GM21717 (cell line): Measurements from ENCODE around the gene ARHGAP28.

ENCODE experiments used
- ATAC-seq: cut with Tn5 transposase; IDR thresholded peaks from one replicate; pipeline ENCODE4 v1.9.1; 2021; ENCODE audit warnings: mild to moderate bottlenecking, moderate library complexity; ENCODE audit not compliant: unreplicated experiment

Gene ARHGAP28

DNA sequence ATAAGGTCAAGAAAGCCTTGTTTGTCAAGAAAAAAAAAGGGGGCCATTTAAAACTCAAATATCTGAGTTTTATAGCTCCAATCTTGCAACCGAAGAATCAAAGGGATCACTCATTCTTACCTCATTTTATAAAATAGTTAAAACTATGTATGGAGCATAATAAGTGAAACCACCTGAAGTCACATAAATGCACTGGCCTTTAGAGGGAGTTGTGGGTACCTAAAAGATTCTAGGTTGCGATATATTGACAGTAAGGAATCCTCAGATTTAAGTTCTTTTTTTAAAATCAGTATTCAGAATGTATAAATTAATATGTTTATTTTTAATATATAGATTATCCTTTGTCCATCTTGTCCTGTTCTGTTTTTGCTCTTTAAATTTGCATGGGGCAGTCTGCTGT, 3.4 kb downstream of the ARHGAP28 start:
- ATAC-seq = no peak

DNA sequence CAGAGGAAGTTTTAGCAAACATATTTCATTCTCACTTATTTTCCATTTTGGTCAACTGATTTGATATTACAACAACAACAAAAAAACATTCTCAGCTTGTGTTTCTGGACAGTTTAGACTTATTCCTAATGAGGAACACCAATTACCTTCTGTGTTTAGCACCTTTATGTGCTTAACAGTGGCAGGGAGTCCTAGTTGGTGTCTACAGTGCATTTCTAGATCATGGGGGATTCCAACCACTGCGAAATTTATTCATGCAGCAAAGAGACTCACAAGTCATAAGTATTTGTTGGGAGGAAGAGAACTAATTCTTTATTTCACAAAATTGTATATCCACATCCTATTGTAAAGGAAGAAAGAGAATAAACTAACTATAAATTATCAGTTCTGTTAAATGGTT, 4.2 kb downstream of the ARHGAP28 start:
- ATAC-seq = no peak

DNA sequence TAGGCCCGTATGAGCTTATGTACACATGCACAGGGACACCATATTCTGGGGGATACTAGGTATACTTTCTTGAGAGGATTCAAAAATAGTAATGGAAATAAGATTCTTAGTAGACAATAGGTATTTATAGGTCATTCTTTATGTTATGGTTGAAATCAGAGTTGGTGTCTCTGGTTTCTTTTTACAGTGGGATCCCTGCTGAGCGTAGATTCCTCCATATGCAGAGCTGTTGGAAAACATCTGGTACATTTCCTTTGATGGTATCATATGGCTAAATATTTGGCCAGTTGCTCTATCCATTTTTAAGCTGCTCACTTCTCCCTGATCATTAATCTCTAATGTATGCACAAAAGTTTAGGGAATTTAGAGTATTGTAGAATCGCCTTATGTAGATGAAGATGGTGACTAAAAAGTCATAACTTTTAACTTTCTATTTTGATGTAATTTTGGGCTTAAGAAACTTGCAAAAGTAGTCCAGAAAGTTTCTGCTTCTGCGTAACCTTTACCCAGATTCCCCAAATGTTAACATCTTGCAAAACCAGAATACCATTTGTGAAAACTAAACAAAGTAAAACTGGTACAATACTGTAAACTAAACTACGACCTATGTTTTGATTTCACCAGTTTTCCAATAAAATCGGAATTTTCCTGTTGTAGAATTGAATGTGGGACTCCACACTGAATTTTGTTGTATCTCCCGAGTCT, 5.4 kb downstream of the ARHGAP28 start:
- ATAC-seq = no peak

DNA sequence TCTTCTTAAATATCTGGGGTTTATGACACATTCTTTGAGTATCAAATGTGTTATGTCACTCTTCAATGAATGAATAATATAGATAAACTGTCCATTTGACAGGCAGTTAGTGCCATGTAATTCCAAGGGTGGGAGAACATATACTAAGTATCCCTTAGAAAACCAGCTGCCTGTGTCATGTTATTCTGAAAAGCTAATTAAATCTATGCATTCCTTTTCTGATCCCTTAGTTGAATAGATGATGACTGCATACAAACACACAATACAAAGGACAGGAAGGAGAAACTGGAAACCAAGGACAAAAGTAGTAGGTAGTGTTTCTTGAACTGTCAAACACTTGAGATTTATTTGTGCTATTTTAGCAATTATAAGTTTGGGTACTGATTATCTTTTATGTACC, 8.3 kb downstream of the ARHGAP28 start:
- ATAC-seq = no peak

DNA sequence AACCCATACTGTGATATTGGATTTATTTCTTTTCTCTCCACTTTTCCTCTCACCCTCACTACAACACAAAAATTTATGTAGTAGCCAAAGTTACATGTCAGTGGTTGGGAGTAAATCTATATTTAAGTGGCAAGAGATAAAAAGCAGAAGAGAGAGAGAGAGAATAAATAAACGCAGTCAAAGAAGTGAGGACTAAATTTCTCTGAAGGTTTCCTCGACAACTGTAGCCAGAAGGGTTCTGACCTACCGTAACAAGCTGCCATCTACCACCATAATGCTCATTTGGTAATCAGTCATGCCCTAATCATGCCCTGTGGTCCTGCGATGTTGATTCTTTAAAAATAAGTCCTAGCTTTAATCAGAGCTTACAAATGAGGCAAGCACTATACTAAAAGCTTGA, 9.1 kb downstream of the ARHGAP28 start:
- ATAC-seq = no peak

DNA sequence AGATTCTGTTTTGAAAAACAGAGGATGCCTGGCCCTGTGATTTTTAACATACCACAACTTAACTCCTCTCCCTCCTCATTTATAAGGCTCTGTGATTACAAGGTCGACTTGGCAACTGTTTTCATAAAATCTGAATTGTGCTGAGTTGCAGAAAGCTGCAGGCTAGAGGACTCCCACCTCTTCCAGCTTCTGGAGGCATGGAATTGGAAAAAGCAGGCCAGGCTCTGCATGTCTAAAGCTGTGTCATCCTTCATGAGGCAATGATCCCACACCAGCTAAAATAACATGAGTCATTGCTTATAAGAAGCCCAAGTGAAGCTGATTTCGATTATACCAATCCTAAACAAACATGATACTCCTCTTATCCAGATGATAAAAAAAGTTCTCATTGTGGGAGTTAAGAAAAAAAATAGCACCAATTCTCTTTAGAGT, 11.7 kb downstream of the ARHGAP28 start:
- ATAC-seq = no peak

DNA sequence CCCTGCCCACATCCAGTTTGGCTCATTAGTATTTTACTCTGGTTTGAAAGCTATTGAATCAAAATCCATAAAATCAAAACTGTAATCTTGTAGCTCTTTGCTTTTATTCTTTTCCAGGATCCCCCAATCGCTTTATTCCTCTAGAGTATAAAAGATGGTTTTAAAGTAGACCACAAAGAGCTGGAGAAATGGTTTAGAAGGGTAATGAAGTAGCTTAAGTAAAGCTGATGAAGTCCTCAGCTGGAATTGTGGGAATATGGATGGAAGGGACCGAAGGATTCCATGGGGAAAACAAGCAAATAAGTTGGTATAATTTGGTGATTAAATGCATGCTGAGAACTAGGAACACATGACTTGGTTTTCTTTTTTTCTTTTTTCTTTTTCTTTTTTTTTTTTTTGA, 12.3 kb downstream of the ARHGAP28 start:
- no peak for ATAC-seq

DNA sequence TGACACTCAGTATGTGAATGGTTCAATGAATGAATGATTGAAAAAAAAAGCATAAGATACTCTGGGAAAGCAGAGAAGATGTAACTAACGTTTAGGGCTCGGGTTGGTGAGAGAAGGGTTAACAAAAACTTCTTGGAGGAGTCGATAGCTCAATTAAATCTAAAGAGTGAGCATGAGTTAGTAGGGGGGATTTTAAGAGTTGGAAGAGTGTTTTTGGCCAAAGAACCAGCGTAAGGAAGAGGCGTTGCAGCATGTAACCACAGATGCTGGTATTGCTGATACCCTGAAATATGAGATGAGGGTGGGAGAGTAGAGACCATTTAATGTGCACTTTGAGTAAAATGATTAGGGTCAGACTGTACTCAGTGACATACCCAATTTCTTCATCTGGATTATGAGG, 14.5 kb downstream of the ARHGAP28 start:
- no peak for ATAC-seq

DNA sequence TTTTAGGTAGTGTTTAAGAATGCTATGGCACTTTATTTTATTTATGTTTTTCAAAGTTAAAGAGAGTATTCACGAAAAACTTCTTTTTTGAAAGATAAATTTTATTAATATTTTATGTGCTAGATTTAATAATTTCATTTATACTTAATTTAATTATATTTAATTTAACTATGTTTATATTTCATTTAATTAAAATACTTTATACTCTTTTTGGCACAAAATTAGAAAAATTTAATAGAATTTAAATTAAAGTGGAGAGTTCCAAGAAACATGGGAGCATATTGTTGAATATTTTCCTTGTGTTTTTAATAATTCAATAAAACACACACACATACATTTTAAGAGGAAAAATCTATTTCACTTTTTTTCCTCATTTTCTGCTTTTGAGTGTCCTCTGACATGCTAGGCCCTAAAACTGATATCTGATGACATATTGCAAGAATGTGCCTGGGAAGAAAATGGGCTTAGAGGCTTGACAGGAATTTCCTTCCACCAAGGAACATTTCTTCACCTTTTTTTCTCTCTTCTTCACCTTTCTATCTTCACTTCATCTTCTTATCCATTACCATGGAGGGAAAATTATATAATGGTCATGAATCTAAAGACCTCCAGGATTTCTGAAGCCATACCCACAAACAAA, 15.4 kb downstream of the ARHGAP28 start:
- no peak for ATAC-seq

DNA sequence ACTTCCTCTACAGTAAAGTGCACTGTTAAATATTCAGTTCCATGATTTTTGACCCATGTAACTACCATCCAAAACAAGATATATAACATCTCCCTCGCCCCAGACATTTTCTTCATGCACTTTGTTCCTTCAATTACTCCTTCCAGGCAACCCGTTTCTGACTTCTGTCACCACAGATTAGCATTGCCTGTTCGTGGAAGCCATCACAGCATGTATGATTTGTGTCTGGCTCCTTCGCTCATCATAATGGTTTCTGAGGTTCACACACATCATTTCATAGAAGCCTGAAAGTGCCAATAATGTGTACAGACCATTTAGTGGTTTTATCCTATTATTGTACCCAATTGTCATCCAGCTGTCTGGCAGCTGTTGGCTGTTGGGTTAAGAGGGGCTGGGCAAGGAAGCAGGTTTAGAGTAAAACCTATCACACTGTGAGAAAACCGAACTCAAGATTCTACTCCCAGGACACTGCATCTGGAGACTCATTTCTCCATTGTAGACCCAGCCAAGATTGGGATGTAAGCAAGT, 16.1 kb downstream of the ARHGAP28 start:
- no peak for ATAC-seq

DNA sequence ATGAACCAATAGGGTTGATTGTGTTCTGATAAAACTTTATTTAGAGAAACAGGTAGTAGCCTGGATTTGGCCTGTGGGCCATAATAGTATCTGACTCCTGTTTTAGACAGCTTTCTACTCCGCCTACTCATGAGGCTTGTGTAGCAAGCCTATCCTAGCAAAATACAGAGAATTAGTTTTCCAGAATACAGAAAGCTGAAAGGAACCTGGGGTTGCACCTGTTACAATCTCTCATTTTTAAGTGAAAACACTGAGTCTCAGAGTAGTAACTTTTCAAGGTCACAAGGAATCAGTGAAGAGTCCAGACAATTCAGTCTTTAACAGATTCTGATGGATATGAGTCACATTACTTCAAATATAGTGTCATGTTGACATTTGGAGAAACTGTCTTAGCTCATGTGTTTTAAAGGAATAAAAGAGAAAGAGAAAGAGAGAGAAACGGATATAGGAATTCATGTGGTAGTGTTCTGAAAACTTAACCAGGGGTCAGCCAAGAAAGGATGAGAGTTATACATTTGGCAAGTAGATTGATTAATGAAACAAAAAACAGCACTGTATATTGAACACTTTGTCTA, 17.0 kb downstream of the ARHGAP28 start:
- no peak for ATAC-seq

DNA sequence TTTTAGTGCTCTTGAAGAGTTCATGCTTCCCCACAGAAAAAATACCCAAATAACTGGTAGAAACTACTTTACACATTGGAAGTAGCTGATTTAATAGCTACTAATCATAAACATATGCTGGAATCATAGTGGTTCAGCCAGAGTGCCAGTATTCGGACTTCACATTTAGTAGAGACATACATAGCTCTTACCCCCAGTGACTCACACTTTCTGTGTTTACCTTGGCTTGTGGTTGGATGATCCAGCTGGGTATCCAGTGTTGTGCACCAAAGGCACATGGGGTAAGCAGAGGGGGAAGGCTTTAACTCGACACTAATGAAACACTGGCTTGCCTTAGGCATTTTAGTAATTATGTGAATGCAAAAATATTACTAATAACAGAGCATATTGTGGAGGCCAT, 18.1 kb downstream of the ARHGAP28 start:
- ATAC-seq = no peak

DNA sequence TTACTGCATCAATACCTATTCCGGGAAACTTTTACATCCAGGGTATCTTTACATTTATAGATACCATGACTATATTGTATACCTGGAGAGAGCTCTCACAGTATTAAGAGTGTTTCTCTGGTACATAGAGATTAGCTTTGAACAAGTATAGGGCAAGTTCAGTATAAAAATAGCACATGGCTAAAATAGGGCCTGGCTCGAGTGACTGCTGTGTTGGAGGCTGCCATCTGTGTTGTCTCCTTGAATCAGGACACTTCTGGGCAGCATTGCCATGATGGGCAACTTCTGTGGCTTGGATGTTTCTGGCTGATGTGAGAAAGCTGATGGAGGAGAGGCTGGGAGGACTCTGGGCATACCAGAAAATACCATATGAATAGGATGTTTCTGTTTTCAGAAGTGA, 18.7 kb downstream of the ARHGAP28 start:
- no peak for ATAC-seq

DNA sequence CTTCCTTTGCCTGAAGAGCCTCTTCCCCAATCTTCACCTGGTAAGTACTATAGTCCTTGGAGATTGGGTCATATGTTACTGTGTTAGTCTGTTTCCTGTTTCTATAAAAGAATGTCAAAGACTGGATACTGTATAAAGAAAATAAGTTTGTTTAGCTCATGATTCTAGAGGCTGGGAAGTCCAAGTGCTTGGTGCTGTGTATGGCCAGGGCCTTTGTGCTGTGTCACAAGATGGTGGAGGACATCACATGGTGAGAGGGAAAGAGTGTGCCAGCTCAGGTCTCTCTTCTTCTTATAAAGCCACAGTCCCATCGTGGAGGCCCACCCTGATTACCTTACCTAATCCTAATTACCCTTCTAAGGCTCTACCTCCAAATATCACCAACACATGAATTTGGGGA, 20.9 kb downstream of the ARHGAP28 start:
- ATAC-seq = no peak

DNA sequence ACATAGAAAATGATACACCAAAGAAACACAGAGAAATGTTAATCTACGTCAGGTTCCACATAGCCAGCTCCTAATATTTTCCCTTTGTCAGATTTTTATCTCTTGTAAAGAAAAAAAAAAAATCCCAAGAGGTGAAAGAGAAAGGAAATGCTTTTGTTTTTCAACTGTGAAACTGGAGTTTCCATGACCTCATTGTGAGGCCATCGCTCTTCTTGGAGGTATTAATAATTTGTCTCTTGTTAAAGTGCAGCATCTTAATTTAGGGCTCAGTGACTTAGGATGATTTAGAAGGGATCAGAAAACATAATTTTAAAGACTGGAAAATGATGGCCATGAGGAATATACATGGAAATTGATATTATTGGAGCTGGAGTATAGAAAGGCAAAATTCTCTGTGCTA, 21.7 kb downstream of the ARHGAP28 start:
- no peak for ATAC-seq

DNA sequence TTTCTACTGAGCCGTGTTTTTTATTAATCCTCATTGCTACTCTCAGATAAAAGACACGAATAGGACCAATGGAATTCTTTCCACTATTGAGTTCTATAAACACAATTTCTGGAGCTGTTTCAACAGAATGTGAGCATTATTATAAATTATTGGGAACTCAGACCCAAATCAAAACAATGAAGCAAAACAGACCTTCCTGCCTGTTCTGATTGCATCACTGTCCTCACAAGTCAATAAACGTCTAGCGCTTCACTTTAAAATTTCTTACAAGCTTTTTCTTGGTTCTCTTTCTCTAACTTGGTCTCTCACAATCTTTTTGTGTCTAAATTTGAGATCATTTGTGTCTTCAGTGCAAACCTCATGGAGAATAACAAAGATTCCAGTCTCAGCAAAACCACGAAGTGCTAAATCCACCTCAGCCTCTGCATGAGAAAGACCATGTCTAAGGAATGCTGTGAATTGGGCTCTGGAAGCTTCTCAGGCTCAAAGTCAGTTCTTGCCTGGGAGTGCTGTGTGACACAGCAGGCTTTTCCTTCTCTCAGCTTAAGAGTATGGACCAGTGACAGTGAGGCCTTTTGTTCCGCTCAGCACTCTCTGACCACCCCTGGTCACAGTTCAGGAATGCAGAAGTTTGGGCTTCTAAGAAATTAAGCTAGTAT, 22.8 kb downstream of the ARHGAP28 start:
- no peak for ATAC-seq

DNA sequence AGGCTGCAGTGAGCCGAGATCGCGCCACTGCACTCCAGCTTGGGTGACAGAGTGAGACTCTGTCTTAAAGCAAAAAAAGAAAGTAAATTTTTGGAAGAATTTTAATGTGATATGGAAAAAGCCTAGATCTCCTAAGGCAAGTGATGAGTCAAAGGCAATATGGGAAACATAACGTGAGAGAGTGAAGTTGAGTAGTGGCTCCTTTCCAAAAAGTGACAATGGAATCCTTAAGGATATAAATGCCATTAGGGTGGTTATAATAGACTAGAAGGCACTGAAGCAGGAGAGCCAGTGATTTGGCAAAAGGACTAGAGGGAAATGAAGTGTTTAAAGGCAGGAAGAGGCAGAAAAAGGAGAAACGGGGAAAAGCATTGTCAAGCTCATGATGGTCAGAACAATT, 25.6 kb downstream of the ARHGAP28 start:
- no peak for ATAC-seq

DNA sequence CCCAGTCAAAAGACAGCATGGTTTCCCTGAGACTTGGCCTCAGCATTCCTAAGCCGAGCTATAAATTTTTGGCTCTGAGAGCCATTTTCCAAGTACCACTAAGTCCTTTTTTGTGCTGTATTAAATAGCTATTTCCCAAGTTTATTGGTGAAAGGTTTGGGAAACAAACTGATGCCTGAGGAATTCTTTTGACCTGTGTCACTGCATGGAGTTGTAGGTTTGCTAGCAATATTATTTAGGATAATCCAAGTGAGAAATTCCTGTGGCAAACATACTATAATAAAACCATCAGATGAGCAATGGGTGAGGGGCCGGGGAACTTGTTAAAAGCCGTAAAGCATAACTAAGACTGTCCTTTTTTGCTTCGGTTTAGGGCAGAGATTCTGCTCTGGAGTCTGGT, 28.4 kb downstream of the ARHGAP28 start:
- no peak for ATAC-seq

DNA sequence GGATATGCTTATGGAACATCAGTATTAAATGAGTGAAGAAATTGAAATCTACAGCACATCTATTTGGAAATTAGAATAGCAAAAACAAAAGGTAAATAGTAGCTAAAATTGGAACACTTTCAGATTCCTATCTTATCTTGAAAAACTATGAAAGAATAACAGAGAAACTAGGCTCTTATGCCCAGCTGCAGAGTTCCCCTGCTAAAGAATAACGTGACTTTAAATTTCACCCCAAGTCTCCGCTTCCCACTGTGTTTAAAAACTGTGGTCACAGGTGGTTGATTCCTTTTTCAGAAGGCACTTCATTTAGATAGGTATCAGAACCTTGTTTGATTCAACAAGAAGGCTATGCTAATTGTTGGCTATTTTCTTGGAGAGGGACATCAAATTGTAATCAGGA, 30.1 kb downstream of the ARHGAP28 start:
- ATAC-seq = no peak

DNA sequence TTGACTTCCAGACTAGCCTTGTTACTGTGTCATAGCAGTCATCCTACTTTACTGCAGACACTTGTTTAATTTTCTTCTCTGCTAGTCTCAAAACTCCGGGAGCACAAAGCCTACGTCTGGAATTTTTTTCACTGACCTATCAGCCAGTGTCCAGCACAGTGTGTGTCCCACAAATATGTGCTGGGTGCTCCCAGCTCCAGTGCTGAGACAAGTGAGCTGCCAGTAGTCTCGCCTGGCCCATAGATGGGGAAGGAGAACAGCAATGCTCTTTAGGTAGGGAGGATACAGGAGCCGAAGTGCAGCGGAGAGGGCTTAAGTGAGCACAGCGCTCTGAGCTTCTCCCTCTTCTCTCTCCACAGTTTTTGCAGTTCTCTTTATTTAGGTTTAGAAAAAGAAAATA, 34.0 kb downstream of the ARHGAP28 start:
- no peak for ATAC-seq

DNA sequence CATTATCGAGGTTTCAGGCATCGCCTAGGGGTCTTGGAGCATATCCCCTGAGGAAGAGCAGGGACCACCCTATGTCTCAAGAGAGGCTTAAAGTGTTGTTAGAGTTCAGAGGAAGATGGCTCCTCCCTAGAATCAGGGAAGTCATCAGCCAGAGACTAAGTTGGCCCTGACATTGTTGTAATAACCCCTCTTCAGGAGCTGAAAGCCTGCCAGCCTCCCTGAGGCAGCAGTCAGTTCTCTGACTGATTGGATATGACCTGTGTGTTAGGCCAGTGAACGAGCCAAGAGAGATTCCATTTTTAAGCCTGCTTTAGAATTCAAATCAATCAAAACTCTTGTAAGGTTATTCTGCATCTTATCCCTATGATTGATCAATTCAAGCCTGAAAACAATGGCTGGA, 34.9 kb downstream of the ARHGAP28 start:
- no peak for ATAC-seq

DNA sequence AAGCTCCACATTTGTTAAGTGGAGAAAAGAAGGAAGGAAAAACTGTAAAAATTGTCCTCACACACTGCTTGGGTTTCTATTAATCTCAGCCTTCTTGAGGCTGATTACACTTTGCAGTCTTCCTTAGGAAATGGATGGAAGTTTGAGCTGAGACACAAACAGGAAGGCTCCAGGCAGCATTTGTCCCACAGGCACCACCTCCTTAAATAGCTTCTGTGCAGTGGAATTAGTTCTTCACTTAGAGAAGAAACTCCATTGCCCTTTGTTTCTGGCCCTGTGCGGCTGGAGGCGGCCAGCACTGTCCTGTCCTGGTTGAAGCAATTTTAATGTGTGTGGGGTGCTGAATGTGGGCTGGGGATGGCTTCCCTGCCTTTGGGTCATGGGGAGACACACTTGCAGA, 44.3 kb downstream of the ARHGAP28 start:
- ATAC-seq = no peak
